Tibial nerve (tissue), 3 donors: ENCODE data around the gene ZNF283.

Experiments used
- POLR2A ChIP-seq, 2 donors: fragments of 450-650 bp; IDR thresholded peaks; one replicate each; pipeline ENCODE4 v1.6.1; 2017; ENCODE audit warnings: antibody characterized with exemption in 2 of 2, mild to moderate bottlenecking in 2 of 2, moderate library complexity in 2 of 2
- TF ChIP-seq, protein P1 (sequence below), 5 experiments: fragments of 200-600 bp in 3 of 5; fragments of 450-650 bp in 2 of 5; sonication (generic) in 3 of 5; IDR thresholded peaks; one replicate each; pipeline ENCODE4 v1.5.1; 2016 to 2019; ENCODE audit warnings: antibody characterized with exemption in 5 of 5, mild to moderate bottlenecking in 3 of 5, moderate library complexity in 2 of 5

DNA sequence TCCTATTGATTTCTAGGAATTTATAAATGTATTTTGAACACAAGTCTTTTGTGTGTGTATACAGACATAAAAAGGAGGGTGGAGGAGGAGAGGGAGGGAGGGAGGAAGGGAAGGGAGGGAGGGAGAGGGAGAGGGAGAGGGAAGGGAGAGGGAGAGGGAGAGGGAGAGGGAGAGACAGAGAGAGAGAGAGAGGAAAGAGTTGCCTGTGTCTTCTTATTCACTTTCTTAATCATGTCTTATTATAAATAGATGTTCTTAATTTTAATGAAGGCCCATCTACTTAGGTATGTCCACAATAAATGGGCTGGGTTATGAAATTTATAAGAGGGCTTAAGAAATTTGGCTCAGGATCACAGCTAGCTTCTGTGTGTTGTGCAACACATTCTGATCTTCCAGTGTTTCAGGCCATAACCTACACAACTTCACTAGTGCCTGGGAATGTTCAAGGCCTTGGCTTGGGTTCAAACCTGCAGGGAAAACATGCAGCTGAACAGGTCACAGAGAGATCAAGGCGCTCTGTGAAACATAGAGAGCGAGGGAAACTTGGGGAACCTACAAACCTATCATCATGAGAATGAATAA lies 68.7 kb downstream of the ZNF283 start:
- TF ChIP-seq, protein P1, sequence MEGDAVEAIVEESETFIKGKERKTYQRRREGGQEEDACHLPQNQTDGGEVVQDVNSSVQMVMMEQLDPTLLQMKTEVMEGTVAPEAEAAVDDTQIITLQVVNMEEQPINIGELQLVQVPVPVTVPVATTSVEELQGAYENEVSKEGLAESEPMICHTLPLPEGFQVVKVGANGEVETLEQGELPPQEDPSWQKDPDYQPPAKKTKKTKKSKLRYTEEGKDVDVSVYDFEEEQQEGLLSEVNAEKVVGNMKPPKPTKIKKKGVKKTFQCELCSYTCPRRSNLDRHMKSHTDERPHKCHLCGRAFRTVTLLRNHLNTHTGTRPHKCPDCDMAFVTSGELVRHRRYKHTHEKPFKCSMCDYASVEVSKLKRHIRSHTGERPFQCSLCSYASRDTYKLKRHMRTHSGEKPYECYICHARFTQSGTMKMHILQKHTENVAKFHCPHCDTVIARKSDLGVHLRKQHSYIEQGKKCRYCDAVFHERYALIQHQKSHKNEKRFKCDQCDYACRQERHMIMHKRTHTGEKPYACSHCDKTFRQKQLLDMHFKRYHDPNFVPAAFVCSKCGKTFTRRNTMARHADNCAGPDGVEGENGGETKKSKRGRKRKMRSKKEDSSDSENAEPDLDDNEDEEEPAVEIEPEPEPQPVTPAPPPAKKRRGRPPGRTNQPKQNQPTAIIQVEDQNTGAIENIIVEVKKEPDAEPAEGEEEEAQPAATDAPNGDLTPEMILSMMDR (IDR thresholded peaks at IDR 0.05): no peak
- TF ChIP-seq POLR2A (IDR thresholded peaks at IDR 0.05): no peak
